Measurements from ENCODE around the gene TSPAN9. TPM values are rescaled to one million over a fixed set of nuclear protein-coding genes. Genes with fewer than 3 reads are reported as not detected.

Gene TSPAN9
- total RNA-seq, 1 donor = 0.54 TPM

GRCh38 chr12:3155702-3156370 lies 78.7 kb downstream of the TSPAN9 start:
- DNase-seq (ENCODE audit: low read depth in 2 of 3, low spot score in 2 of 3) = no peak

GRCh38 chr12:3157581-3158323 lies 80.6 kb downstream of the TSPAN9 start:
- DNase-seq (ENCODE audit: low read depth in 2 of 3, low spot score in 2 of 3) = no peak

DNA sequence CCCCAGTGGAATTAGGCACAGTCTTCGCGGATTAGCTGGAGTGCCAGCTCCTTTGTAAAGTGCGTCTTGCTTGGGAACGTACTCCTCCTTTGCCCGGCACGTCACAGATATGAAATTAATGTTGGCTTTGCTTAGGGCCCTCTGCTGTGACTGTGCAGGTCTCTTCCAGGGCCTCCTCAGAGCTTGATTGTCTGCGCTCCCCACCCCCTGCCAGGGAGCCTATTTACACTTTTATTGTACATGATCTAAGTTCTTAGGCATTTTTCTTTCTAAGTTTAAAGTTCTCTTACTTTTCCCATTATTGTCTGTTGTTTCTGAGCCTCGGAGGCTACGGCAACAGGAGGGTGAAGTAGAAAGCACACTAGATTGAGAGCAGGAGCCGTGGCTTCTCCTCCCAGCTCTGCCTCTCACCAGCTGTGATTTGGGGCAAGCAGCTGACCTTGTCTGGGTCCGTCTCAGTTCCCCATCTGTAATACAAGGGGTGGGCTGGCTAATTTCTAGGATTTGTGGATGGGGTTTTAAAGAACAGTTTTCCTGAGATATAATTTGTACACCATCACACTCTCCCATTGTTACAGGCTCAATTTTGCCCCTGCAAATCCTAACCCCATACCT lies 81.8 kb downstream of the TSPAN9 start:
- no peak for DNase-seq (ENCODE audit: low read depth in 2 of 3, low spot score in 2 of 3)

DNA sequence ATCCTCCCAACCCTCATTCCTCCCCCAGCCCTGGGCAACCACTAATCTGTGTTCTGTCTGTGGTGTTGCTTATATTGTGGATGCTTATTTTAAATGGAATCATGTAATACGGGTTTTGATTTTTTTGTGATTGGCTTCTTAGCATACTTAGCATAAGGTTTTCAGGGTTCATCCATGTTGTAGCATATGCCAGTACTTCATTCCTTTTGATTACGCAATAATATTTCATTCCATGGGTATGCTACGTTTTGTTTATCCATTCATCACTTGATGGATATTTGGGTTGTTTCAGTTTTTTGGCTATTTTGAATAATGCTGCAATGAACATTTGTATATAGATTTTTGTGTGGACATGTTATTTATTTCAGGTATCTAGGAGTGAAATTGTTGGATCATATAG lies 82.9 kb downstream of the TSPAN9 start:
- no peak for DNase-seq (ENCODE audit: low read depth in 2 of 3, low spot score in 2 of 3)

DNA sequence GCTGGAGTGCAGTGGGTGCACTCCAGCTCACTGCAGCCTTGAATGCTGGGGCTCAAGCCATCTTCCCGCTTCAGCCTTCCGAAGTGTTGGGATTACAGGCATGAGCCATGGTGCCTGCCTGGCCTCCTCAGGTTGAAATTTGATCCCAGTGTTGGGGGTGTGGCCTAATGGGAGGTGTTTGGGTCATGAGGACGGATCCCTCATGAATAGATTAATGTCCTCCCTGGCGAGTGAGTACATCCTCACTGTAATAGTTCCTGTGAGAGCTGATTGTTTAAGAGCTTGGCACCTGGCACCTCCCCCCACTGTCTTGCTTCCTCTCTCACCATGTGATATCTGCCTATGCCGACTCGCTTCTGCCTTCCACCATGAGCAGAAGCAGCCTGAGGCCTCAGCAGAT lies 84.7 kb downstream of the TSPAN9 start:
- DNase-seq (ENCODE audit: low read depth in 2 of 3, low spot score in 2 of 3) = no peak

GRCh38 chr12:3164454-3165077 lies 87.4 kb downstream of the TSPAN9 start:
- DNase-seq (ENCODE audit: low read depth in 2 of 3, low spot score in 2 of 3) = no peak

DNA sequence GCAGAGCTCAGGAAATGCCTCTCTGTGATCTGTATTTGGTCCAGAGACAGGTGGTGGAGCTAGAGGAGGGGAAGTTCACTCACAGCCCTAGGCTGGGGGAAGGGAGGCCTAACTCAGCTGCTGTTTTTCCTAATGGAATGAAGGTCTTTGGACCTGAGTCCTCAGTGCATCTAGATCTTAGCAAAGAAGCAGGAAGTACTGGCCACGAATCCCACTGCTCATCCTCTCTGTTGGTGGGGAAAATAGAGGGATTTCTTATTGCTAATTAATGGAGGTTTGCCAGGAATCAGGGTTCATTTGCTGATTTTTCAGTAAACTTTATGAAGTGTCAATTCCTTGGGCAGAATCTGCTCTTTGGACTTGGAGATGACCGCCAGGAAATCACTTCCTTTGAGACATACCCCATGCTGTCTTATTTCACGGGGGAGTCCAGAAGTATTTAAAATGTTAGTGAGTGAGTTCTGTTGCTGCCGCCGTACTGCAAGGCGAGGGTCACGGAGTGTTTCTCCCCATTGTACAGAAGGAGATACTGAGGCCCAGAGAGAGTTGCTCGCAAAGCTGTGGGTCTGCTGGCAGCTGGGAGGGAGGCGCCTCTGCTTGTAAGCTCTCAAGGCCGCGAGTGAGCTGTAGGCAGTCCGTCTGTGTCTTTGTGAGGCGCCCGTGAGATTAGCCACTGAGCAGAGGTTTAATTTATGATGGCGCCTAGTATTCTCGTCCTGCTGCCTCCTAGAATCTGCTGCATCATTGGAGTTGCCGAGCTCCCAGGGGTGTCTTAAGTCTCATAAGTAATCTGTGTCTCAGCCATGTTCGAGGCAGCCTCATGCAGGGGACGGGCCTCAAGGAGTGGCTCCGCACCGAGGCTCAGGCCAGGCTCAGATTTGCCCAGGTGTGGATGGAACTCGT lies 88.2 kb downstream of the TSPAN9 start:
- no peak for DNase-seq (ENCODE audit: low read depth in 2 of 3, low spot score in 2 of 3)

GRCh38 chr12:3167636-3168035 lies 90.5 kb downstream of the TSPAN9 start:
- DNase-seq (ENCODE audit: low read depth in 2 of 3, low spot score in 2 of 3) = no peak

DNA sequence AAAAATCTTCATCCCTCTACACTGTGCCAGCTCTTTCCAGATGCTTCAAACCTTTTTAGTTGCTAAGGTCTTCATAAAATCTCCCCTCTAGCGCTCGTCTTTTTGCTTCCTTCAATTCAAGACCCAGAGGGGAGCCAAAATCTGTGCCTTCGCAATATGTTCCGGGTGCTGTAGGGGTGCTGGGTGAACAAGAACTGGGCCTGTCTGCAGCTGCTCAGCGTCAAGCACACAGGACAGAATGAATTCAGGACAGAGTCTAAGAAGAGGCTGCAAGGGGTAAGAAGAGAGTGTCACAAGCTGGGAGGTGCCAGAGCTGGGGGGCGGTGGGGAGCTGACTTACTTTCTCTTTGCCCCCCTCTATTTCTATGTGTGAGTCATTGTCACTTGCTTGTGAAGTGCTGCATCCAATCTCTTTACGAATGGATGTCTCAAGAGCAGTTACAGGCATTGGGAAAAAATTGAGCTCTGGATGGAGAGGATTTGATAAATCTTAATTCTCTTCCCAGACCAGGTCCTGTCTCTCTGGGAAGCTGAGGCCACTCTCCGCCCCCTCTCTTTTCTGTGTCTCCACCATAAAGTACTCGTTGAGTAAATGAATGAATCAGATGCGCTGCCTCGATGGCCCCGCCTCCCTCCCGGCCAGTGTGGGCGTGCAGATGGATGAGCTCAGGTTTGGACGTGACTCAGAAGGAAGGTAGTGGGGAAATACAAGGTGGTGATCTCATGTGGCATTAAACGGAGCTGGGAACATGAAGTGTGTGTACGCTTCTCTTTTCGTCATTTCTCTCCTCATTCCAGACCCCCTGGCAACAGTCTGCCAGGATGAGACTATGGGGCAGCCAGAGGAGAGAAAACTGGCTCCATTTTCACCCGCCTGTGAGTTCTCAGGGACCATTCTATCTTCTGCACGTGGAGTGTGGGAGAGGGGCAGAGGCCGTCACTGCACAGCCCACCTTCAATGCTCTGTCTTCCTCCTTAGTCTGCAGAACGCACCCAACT lies 91.3 kb downstream of the TSPAN9 start:
- DNase-seq (ENCODE audit: low read depth in 2 of 3, low spot score in 2 of 3) = no peak

- no peak for DNase-seq (ENCODE audit: low read depth in 2 of 3, low spot score in 2 of 3)
These were observed 93.4 kb downstream of the TSPAN9 start for GRCh38 chr12:3170423-3171194.

DNA sequence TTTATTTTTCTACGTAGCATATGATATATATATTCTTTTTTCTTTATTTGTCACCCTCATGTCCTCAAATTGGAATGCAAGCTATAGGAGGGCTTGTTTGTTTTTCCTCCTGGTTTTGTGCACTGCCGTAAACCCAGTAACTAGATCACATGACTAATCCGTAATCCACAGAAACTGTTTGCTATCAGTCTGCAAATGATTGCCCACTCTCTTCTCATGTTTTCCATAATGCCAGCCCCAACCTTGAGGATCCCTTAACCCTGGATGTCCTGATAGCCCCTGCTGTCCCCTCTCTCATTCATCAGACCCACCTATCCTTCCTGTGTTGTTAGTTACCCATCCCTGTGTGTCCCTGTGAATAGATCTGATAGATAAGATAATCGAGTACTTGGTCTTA lies 94.0 kb downstream of the TSPAN9 start:
- no peak for DNase-seq (ENCODE audit: low read depth in 2 of 3, low spot score in 2 of 3)

DNA sequence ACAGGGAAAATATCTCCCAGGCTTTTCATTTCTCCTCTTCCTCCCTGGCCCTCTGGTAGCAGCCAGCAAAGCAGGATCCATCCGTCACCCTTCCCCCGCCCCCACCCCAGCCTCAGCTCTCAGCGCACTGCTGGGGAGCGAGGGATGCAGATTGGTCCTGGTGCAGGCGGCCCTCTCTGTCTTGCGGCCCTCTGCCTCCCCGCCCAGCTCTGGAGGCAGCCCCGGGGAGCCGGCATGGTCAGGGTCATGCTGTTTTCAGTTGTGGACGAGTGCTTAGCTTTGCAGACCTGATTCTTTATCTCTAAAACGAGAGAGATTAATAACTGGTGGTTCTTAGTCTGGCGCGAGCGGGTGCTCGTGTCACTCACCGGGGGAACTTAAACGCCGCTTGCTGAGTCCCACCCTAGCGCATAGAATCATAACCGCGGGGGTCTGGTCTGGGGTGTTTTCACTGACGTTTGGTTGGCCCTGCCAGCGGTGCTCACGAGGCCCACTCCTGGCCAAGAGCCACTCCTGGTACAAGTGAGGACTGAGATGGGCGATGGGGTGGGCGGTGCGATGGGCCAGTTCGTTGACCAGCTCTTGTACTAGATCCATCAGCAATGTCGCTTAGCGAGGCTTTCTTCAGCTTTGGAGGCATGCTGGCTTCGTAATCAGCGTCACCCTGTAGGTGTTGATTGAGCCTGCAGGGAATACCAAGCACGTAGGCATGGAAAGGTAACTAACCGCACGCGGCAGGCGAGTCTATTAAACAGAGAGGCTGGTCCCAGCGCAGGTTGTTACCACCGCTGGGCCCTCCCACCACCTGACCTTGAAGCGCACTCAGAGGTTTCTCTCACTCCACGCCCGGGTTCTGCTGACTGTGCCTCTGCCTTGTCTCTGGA lies 95.2 kb downstream of the TSPAN9 start:
- no peak for DNase-seq (ENCODE audit: low read depth in 2 of 3, low spot score in 2 of 3)

- DNase-seq (ENCODE audit: low read depth in 2 of 3, low spot score in 2 of 3) = no peak
These were observed 95.9 kb downstream of the TSPAN9 start for GRCh38 chr12:3173008-3173553.

- DNase-seq (ENCODE audit: low read depth in 2 of 3, low spot score in 2 of 3) = no peak
These were observed 96.7 kb downstream of the TSPAN9 start for GRCh38 chr12:3173912-3174311.

GRCh38 chr12:3175238-3175637 lies 98.1 kb downstream of the TSPAN9 start:
- no peak for DNase-seq (ENCODE audit: low read depth in 2 of 3, low spot score in 2 of 3)

DNA sequence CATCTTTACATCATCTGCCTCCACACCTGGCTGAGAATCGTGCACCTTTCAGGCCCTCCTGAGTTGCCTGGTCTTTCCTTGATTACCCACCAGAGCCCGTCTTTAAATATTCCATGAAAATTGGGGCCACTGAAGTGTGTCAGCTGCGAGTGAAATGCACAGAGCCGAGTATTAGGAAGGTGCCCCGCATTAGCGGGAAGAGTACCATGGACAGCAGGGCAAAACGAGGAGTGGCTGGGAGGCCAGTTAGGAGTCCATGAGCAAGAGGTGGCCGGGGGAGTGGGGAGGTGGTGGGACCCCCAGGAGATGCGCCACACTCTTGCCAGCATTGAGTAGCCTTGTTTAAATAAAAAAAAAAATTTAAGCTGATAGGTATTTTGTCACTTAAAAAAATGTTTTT lies 99.6 kb downstream of the TSPAN9 start:
- no peak for DNase-seq (ENCODE audit: low read depth in 2 of 3, low spot score in 2 of 3)

GRCh38 chr12:3177778-3178425 lies 100.7 kb downstream of the TSPAN9 start:
- DNase-seq (ENCODE audit: low read depth in 2 of 3, low spot score in 2 of 3) = no peak

Data from hematopoietic multipotent progenitor cell (in vitro differentiated cells).